22Rv1 (cell line): Measurements from ENCODE around the gene CCT8.

ENCODE experiments used
- CTCF ChIP-seq: fragments of 450-650 bp; IDR thresholded peaks from 2 replicates; pipeline ENCODE4 v1.5.1; 2017; ENCODE audit warnings: mild to moderate bottlenecking
- ZFX ChIP-seq: fragments of 450-650 bp; IDR thresholded peaks from 2 replicates; pipeline ENCODE4 v1.6.1; 2017; ENCODE audit warnings: antibody characterized with exemption, borderline replicate concordance

GRCh38 chr21:29092102-29092959 lies 18.9 kb upstream of the CCT8 start:
- TF ChIP-seq ZFX (no peak), CTCF (no peak)
